ENCODE results near the gene PBX4.

The PBX4 gene

DNA sequence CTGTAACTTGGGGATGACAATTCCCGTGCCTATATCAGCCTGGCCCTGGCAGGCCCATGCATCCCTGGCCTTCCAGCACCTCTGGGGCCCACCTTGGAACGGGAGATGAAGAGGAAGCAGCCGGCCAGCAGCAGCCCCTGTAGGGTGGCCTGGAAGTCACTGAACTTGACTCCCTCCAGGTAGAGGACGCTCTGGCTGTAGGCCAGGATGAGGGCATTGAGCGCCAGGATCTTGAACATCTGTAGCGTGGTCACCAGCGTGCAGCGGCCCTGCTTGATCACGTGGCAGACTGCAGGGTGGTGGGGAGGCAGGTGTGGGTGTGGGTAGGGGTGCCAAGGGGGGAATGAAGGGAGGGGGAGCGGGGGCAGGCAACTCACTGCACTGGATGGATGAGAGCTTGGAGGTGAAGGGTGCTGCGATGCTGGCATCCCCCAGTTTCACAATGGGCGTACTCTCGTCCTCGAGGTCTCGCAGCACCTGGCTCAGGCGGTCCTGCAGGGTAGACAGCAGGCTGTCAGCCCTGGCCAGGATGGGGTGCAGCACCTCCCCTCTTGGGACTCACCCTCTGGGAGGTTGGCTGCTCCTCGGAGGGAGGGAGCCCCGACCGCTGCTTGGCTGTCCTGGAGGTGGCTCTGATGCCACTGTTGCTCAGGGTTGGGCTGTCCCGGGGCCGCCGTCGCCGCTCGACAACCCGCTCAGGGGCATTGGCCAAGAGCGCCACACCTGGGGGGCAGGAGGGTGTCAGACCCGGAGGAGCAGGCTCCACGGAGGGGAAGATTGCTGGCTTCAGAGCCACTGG lies 28.7 kb upstream of the PBX4 start:
- no peak for DNase-seq

DNA sequence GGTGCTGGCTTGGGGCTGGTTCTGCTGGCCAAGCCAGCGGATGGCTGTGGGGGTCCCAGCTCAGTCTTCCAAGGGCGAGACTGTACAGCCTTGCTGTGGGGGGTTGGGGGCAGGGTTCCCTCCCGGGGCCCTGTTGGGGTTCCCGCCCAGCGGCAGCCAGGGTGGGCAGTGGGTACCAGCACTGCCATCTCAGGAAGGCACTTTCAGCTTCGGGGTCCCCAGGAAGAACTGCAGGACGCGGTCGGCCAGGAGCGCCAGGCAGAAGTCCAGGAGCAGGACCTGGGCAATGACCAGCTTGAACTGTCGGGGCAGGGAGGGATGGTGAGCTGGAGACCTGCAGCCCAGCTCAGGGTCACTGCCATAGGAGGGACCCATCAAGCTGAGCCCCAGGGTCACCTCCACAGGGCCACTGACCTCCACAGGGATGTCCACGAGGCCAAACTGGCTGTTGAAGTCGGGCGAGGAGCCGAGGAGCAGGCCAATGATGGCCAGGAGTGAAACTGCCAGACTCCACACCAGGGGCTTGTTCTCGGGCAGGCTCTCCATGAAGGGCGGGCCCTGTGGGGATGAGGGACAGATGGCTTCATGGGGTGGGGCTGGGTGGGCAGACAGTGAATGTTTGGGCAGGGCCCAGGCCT lies 26.9 kb upstream of the PBX4 start:
- no peak for DNase-seq

DNA sequence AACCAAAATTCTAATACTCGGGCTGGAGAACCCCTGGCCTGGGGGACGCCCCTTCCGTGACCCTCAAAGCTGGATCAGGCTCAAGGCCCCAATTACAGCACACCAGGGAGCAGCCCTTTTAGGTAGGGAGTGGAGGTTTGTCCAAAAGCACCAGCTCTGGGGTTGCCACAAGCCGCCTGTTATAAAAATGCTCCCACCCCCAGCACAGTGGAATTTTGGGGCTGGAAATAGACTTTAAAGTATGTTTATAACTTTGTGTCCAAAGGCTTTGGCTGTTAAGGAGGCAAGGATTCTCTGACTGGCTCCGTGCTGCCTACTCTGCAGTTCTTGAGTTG lies 25.5 kb upstream of the PBX4 start:
- DNase-seq = no peak

DNA sequence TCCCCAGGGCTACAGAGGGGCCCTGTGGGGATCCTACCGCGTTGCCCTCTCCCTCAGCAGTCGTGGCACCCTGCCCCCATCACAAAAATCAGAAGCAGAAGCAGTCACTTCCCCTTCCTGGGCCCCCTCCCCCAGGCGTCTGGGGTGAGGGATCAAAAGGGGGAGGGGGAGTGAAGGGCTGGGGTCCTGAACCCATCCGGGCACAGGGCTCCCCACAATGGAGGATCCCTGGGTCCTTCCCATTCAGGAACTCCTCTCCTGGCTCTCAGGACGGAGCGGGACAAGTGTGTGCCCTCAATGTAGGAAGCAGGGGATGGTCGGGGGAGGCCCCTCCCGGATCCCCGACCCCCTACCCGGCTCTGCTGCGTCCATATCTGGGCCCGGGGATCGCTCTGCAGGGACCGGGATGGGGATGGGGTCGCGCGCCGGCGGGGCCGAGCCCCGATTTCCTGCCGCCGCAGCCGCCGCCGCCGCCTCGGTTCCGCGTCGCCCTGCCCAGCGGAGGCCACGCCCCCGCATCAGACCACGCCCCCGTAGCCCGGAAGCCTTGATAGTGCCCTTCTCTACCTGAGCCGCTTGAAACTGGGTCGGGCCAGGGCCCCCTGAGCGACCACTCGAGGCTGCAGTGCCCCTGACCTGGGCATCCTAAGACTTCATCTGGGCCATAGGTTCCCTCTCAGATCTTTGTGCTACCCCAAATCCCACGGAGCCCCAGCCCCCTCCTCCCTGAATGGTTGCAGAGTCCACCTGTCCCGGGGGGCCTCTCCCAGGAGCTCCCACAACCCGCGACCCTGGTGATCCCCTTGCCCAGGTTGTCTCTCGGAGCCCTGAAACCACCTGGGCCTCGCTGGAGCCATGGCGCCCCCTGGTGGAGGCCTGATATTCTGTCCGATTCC lies 24.9 kb upstream of the PBX4 start, which contains the start of gene GMIP:
Gene GMIP (minus strand): TSS at position 500 of the 896 bp plus-strand sequence. CDS start 128 bp downstream, at position 372.
- DNase-seq = no peak

DNA sequence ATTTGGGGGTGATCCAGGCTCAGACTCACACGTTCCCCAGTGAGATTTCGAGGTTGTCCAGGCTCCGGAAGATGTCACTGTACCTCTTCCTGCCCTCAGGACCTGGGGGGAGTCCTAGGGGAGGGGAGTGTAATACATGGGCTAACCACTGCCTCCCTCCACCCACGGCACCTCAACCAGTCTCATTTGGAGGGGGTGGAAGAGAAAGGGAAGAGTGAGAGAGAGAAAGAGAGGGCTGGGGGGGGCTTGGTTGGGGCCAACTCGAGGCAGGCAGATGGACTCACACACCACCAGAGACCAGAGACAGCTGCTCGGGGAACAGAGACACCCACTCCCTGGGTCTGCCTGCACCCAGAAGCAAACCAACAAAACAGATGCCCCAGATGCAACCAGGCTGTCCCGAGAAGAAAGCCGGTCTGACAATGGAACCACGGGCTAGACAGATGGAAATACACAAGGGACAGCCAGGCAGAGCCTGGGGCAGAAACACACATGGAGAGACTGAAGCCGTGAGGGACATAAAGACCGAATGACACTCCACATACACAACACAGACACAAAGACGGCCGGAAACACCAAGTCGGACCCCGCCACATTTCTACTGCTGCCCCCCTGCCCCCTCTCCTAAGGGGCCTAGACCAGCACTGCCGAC lies 24.1 kb upstream of the PBX4 start:
- no peak for DNase-seq

DNA sequence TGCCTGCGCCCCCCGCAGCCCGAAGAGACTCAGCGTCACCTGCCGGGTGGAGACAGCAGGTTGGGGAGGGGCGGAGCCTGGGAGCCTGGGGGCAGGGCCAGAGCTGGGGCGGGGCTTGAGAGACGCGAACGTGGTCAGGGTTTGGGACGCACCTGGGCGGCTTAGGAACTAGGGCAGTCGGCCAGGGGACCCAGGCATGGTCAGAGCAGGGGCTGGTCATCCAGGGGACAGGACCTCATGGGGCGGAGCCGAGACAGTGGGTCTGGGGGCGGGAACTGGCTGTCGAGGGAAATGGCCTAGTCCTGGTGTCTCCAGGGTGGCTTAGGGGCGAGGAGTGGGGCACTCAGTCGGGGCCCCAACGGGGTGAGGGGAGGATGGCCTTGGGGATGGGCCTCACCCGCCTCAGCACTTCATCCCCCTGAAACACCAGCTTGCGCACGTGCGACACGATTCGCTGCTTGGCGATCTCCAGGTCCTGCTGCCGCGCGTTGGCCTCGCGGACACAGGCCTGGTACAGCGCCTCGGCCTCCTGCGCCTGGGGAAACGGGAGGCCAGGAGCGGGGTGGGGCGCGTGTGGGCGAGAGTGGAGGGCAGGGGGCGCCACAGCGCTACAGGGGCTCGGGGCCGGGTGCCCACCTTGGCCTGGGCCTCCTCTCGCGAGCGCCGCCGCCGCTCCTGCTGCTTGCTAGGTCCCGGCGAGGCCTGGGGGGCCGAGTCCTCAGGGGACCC lies 19.2 kb upstream of the PBX4 start:
- no peak for DNase-seq

DNA sequence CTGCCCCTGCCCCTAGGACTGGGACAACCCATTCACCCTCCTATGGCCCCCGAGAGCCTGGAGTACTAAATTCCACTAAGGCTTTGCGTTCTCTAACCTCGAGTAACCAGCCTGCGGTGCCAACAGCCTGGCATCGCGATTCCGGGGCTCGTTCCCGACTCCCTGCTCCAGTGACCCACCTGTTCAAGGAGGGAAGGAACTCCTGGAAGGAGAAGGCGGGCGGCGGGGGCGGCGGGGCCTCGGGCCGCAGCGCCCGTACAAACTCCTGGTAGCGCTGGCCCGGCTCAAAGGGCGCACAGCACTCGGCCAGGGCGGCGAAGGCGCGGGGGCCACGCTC lies 18.7 kb upstream of the PBX4 start:
- no peak for DNase-seq

DNA sequence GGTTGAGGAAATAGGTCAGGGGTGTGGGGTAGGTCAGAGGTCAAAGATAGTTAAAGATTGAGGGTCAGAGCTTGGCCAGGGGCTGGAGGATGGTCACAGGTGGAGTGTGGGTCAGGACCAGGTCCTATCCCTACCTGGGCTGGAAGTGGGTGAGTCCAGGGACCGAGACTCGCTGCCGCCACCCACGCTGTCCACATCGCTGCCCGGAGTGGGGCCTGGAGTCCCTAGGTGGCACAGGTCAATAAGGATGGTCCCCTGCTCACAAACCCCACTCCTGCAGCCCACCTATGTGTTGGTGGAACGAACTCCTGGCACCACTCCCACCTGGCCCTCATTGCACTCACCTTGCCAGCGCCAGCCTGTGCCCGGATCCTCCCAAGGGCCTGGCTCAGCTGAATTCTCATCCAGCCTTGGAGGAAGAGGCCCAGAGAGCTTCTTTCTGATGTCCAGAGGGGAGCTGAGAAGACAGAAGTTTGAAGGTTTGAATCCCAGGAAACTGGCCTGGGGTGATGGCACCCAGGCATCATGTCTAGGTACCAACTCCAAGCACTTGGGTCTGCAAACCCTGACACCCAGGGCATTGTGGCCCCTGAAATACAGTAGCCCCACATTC lies 18.2 kb upstream of the PBX4 start:
- no peak for DNase-seq

DNA sequence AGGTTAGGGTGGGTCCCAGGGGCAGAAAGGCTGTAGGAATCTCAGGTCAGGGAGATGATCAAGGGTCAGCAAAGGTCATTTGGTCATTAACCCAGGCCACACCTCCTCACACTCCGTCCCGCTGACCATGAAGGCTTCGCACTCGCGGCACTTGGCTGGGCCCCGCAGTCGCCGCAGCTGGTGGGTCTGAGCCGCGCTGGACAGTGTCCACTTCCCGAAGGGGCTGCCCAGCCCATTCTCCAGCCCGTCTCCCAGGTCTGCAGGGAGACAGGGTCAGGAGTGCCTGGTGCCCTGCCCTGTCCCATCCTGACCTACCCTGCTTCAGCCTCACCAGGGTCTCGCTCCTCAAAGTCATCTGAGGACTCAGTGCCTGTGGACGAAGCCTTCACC lies 16.8 kb upstream of the PBX4 start:
- DNase-seq = no peak

DNA sequence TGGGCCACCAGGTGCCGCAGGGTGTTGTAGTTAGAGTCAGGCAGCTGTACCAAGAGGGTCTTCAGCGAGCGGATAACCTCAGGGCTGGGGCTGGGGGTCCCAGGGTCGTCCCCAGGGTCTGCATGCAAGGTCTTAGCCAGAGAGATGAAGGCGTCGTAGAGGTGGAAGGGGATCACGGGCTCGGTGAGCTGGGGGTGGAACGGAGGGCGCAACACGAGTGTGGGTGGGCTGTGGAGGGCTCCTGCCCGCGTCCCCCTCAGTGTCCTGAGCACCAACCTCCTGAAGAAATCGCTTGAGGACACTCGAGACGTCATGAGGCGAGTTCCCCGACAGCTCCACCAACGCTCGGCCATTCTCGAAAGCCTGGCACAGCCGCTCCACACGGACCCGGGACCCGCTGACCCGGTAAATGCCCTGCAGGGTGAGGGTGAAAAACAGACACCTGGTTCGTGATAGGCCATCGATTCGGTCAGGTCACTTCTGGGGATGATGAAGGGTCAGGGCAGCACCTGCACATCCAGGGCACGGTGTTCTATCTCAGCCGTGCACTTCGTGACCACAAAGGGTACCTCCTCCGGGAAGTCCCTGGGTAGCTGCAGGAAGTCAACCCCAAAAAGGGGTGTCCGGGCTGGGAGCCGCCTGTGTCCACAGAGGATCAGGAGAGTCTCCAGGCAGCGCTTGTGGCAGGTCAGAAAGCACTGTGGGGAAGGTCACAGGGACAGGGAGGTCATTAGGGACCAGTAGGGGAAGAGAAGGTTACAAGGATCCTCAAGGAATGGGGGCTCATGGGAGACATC lies 16.2 kb upstream of the PBX4 start:
- DNase-seq = no peak

DNA sequence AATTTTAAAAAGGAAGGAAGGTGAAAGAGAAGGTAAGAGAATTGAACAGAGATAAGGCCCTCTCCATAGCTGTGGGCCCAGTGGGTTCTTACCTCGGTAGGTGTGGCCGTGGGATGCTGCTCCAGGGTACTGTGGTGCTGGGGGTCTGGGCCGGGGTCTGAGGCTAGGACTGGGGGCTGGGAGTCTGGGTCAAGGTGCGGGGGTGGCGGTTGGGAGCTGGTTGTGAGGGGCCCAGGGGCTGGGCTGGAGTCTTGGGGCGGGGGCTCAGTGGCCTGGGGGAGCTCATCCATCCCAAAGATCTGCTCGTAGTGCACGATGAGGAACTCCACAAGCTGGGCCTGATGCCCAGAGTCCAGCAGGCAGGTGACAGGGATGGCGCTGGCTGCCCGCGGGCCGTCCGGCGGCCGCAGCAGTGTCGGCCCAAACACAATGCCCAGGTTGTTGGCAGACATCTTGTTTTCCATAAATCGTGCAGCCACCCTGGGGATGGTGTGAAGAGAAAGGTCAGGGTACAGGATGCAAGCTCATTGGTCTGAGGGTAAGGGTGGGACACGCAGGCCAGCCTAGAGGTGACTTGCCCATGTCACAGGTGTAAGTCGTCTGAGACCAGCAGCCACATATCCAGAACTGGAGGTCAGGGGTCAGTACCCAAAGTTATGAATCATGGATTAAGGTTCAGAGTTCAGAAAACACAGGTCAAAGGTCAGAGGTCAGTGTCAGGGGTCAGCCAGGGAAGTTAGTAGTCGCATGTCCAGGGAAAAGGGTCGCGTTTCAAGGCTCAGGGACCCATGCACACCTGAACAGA lies 15.4 kb upstream of the PBX4 start:
- DNase-seq = no peak

DNA sequence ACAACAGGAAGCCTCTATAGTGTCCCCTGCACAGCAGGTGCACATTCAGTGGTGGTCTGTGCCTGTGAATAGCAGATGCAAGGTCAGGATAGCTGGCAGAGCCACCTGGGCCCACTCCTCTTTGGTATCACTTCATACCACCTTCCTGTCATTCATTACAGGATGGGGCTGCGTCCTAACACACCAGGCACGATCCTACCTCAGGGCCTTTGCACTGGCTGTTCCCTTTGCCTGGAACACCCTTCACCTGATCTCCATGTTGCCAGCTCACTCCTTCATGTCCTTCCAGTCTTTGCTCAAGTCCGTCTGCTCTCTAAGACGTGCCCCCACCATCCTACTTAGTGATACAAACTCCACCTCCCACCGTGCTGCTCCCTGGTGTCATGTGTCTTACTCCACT lies 14.2 kb upstream of the PBX4 start:
- no peak for DNase-seq

DNA sequence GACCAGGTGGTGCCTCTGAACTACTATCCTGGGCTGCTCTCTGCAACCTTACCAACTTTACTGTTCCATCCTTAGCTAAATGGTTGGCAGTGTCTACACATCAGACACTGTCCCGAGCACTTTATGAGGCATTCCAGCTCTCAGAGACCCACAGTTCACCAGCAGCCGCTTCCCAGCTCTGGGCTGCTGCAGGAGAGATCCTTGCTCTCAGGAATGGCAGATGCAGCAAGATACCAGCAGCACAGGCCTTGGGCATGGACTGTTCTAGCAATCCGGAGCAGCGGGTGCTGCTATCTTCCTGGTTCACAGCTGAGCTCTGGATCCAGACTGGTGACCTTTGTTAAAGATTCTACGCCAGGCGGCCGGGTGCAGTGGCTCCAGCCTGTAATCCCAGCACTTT lies 12.9 kb upstream of the PBX4 start:
- no peak for DNase-seq

DNA sequence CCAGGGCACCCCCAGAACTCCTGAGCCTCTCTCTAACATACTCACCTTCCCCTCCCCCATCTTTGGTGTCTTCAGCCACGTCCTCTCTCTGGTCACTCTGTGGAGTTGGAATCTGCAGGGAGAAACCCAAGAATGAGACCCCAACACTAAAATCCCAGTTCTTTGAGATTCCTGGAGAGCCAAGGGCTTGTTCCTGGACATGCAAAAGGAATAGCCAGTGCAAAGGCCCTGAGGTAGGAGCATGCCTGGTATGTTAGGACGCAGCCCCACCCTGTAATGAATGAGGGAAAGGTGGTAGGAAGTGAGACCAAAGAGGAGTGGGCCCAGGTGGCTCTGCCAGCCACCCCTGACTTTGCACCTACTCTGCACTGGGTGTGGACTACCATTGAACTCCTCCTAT lies 11.9 kb upstream of the PBX4 start:
- DNase-seq = no peak

DNA sequence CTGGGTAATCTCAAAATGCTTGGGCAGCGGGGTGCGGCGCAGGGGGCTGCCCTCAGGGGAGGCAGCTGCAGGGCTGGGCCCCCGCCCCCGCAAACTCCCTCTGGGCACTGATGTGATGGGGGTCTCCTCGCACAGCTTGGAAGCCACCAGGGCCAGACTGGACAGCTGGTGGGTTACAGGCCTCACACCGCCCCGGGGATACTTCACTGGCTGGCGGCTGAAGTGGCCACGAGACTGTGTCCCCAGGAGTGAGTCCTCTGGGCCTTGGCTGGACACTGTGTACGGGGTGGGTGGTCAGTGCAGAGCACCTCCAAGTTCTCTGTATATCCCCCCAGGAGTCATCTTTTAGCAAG lies 11.6 kb upstream of the PBX4 start:
- DNase-seq = no peak

DNA sequence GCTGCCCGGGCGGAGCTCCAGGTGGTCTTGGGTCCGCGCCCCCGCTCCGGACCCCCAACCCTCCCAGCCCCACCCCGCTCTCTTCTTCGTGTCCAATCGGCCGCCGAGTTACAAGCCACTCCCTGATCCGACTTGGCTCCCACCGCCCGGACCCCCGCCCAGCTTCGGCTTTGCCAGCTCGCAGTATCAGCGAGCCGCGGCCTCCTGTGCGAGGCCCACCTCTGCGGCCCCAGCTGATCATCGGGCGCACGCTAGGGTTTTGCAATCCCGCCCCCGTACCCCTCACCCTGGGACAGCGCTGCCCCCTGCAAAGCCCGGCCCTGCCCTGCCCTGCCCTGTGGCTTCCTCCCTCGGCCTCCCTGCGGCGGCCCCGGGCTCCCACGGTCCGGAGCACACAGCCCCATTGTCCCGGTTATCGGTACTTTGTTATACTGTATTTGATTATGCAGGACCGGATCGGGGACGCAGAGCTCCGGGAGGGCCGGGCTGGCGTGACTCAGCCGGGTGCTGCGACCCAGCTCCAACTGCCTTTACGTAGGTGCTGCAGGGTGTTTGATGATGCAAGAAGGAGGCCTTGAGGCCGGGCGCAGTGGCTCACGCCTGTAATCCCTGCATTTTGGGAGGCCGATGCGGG lies 10.1 kb upstream of the PBX4 start:
- no peak for DNase-seq

DNA sequence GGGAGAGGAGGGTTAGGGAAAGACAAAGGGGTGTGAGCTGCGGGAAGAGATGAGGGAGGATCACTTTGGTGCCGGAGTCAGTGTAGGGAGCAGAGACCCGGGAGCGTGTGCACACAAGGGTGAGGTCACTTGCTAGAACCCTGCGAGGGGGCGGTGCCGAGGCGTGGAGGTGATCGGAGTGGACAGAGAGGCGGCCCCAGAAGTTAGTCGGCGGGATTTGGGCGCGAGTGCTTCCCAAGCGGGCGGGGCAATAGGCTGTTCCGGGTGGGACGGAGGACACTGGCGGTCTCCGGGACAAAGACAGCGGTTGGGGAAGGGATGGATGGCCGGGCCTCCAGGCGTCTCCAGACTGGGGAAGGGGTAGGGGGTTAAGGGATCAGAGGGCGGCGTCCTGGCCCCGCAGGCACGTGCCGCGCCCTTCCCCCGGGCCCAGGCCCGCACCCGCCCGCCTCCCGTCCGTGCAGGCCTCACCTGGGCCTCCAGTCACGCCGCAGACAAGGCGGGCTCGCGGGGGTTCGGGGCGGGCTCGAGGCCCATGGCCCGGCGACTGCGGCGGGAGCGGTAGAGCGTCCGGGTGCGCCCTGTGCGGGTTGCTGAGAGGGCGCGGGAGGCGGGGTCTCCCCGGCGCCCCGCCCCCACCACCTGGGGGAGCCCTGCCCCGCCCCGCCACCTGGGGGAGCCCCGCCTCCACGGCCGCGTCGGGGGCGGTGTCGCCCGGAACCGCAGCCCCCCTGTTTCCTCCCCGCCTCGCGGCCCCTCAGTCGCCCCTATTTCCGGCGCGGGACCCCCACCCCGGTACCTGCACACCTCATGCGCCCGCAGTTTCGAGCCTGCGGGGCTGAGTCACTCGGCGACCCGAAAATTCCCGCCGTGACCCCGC lies 9.4 kb upstream of the PBX4 start, which contains the start of gene LPAR2:
Gene LPAR2 (minus strand): TSS at position 600 of the 880 bp plus-strand sequence. CDS start 945 bp downstream, outside the sequence.
- no peak for DNase-seq

DNA sequence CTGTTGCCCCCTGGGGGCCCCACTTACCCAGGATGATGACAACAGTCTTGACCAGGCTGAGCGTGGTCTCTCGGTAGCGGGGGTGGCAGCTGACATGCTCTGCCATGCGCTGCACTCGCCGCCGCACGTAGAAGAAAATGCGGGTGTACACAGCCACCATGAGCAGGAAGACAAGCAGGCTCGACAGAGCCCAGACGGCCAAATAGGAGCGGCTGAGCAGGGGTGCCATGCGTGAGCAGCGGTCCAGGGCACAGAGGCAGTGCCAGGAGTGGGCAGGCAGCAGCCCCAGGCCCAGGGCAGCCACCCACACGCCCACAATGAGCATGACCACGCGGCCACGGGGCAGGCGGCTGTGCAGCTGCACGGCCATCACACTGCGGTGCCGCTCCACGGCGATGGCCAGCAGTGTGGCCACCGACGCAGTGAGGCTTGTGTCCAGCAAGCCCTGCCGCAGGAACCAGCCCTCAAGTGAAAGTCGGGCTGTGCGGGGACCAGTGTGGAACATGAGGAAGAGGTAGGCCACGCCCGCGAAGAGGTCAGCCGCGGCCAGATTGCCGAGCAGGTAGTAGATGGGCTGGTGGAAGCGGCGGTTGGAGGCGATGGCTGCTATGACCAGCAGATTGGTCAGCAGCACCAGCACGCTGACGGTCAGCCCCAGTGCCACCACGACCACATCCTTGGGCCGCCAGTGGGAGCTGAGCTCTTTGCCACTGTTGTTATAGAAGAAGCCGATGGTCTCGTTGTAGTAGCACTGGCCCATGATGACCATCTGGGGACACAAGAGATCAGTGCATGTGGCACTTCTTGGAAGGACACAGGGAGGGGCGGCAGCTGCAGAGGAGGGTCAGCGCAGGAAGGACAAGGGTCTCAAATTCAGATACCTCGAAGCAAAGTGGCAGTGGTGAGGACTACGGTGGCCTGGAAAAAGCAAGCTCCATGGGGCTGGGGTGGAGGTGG lies 8.3 kb upstream of the PBX4 start:
- DNase-seq = no peak
